ENCODE results near the gene RABGAP1L. TPM values are rescaled to one million over a fixed set of nuclear protein-coding genes. Genes with fewer than 3 reads are reported as not detected.

RABGAP1L gene
- total and polyA plus RNA-seq, 10 of the 15 experiments (the other 5 are each of a cell fraction or from before 2014, with no cell fraction given), result 5.8 to 194 (median 113) TPM

DNA sequence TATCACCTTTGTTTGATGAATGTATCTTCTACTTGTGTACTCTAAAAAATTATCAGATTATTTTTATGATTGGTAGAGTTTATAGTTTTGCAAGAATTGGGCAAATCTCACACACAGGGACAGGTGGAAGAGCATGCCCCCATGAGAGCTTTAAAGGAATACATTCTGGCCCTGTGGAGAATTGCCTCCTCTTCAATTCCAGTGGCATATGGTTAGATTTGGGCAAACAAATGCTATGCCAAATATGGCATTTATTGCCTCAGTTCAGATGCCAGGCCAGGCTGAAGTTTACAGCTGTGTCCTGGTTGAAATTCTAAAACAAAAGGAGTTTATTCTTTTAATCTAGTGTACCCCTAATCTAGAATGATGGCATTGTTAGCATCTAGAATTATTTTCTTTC lies 678.1 kb downstream of the RABGAP1L start (continued):
- TF ChIP-seq, protein P1, sequence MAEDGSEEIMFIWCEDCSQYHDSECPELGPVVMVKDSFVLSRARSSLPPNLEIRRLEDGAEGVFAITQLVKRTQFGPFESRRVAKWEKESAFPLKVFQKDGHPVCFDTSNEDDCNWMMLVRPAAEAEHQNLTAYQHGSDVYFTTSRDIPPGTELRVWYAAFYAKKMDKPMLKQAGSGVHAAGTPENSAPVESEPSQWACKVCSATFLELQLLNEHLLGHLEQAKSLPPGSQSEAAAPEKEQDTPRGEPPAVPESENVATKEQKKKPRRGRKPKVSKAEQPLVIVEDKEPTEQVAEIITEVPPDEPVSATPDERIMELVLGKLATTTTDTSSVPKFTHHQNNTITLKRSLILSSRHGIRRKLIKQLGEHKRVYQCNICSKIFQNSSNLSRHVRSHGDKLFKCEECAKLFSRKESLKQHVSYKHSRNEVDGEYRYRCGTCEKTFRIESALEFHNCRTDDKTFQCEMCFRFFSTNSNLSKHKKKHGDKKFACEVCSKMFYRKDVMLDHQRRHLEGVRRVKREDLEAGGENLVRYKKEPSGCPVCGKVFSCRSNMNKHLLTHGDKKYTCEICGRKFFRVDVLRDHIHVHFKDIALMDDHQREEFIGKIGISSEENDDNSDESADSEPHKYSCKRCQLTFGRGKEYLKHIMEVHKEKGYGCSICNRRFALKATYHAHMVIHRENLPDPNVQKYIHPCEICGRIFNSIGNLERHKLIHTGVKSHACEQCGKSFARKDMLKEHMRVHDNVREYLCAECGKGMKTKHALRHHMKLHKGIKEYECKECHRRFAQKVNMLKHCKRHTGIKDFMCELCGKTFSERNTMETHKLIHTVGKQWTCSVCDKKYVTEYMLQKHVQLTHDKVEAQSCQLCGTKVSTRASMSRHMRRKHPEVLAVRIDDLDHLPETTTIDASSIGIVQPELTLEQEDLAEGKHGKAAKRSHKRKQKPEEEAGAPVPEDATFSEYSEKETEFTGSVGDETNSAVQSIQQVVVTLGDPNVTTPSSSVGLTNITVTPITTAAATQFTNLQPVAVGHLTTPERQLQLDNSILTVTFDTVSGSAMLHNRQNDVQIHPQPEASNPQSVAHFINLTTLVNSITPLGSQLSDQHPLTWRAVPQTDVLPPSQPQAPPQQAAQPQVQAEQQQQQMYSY (CRISPR knock-in tag; IDR thresholded peaks at IDR 0.05), result no peak
- no peak for TF ChIP-seq KDM1A (IDR thresholded peaks at IDR 0.05; ENCODE audit: borderline replicate concordance)
- no peak for TF ChIP-seq EED (IDR thresholded peaks at IDR 0.05; ENCODE audit: low read depth)
- TF ChIP-seq ZNF207 (IDR thresholded peaks at IDR 0.05; ENCODE audit: borderline replicate concordance), result no peak
- TF ChIP-seq ZNF384 (IDR thresholded peaks at IDR 0.05; ENCODE audit: borderline replicate concordance, low read depth, low read length), result no peak
- no peak for TF ChIP-seq STAT3 (IDR thresholded peaks at IDR 0.05; ENCODE audit: low read depth, low read length)
- TF ChIP-seq STAT1 (conservative IDR thresholded peaks at IDR 0.05), result no peak
- no peak for TF ChIP-seq EP300 (IDR thresholded peaks at IDR 0.05; ENCODE audit: borderline replicate concordance in 1 of 2, control insufficient read depth in 1 of 2, low read depth in 2 of 2, low read length in 2 of 2)
- no peak for TF ChIP-seq NR2C2 (IDR thresholded peaks at IDR 0.05; ENCODE audit: borderline replicate concordance, control insufficient read depth, insufficient read length, low read depth)
- no peak for TF ChIP-seq BACH1 (IDR thresholded peaks at IDR 0.05; ENCODE audit: borderline replicate concordance)
- no peak for TF ChIP-seq BCL11A (IDR thresholded peaks at IDR 0.05; ENCODE audit: low read depth, low read length)
- no peak for TF ChIP-seq SRF (IDR thresholded peaks at IDR 0.05; ENCODE audit: low read depth in 2 of 2, low read length in 2 of 2)
- TF ChIP-seq, protein P2, sequence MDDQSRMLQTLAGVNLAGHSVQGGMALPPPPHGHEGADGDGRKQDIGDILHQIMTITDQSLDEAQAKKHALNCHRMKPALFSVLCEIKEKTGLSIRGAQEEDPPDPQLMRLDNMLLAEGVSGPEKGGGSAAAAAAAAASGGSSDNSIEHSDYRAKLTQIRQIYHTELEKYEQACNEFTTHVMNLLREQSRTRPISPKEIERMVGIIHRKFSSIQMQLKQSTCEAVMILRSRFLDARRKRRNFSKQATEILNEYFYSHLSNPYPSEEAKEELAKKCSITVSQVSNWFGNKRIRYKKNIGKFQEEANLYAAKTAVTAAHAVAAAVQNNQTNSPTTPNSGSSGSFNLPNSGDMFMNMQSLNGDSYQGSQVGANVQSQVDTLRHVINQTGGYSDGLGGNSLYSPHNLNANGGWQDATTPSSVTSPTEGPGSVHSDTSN (IDR thresholded peaks at IDR 0.05; ENCODE audit: insufficient replicate concordance, low read depth, low read length), result no peak

All from GM12878 (cell line).